Neural cell (in vitro differentiated cells): Measurements from ENCODE around the gene MTCL1. TPM values are rescaled to one million over a fixed set of nuclear protein-coding genes. Genes with fewer than 3 reads are reported as not detected.

ENCODE experiments used
- H2AFZ ChIP-seq: fragments of 200-600, 300-800 bp; sonication (generic), shearing (Covaris generic); 2 replicates; pipeline ENCODE4 v1.6.0; 2014; ENCODE audit warnings: low read depth, mild to moderate bottlenecking, antibody characterized with exemption, low read length, moderate library complexity
- H3F3A ChIP-seq: fragments of 200-600 bp; shearing (Covaris generic); 2 replicates; pipeline ENCODE4 v1.6.1; 2016; ENCODE audit warnings: mild to moderate bottlenecking, moderate library complexity, mixed read lengths, antibody characterized with exemption, low read length; ENCODE audit not compliant: insufficient read depth, poor library complexity, severe bottlenecking
- H3K27ac ChIP-seq: fragments of 200-600, 300-800 bp; sonication (generic), shearing (Covaris generic); 2 replicates; pipeline ENCODE4 v1.5.1; 2014; ENCODE audit warnings: mild to moderate bottlenecking, low read length, moderate library complexity
- H3K27me3 ChIP-seq: fragments of 300-800, 200-600 bp; sonication (generic), shearing (Covaris generic); 2 replicates; pipeline ENCODE4 v1.6.0; 2014; ENCODE audit warnings: mild to moderate bottlenecking, low read depth, low read length, moderate library complexity; ENCODE audit not compliant: insufficient read depth
- H3K36me3 ChIP-seq: fragments of 300-800, 200-600 bp; sonication (generic), shearing (Covaris generic); 2 replicates; pipeline ENCODE4 v1.5.1; 2014; ENCODE audit warnings: mild to moderate bottlenecking, antibody characterized with exemption, low read length, moderate library complexity; ENCODE audit not compliant: insufficient read depth
- H3K4me2 ChIP-seq: fragments of 300-800, 200-600 bp; sonication (generic), shearing (Covaris generic); 2 replicates; pipeline ENCODE4 v1.6.0; 2014; ENCODE audit warnings: mild to moderate bottlenecking, low read length
- H3K4me3 ChIP-seq: fragments of 300-800, 200-600 bp; sonication (generic), shearing (Covaris generic); 2 replicates; pipeline ENCODE4 v1.5.1; 2014; ENCODE audit warnings: mild to moderate bottlenecking, low read length, moderate library complexity
- H3K79me2 ChIP-seq: fragments of 200-600 bp; shearing (Covaris generic); replicated peaks from 2 replicates; pipeline ENCODE4 v1.6.0; 2014; ENCODE audit warnings: mild to moderate bottlenecking, low read length, moderate library complexity; ENCODE audit not compliant: insufficient read depth
- H3K9ac ChIP-seq: fragments of 300-800, 200-600 bp; sonication (generic), shearing (Covaris generic); 2 replicates; pipeline ENCODE4 v1.6.1; 2016; ENCODE audit warnings: mild to moderate bottlenecking, low read length, mixed read lengths
- H3K9me2 ChIP-seq: fragments of 200-600 bp; shearing (Covaris generic); 2 replicates; pipeline ENCODE4 v1.6.1; 2016; ENCODE audit warnings: mild to moderate bottlenecking, low read length, mixed read lengths; ENCODE audit not compliant: insufficient read depth
- H3K9me3 ChIP-seq: fragments of 200-600, 300-800 bp; sonication (generic), shearing (Covaris generic); 2 replicates; pipeline ENCODE4 v1.6.1; 2016; ENCODE audit warnings: mild to moderate bottlenecking, mixed run types, low read length, moderate library complexity, mixed read lengths
- H4K20me1 ChIP-seq: fragments of 200-600 bp; shearing (Covaris generic); 2 replicates; pipeline ENCODE4 v1.6.1; 2016; ENCODE audit warnings: mild to moderate bottlenecking, mixed run types; ENCODE audit not compliant: insufficient read depth
- EP300 ChIP-seq: fragments of 450-650 bp; conservative IDR thresholded peaks from 2 replicates; pipeline ENCODE4 v1.6.1; 2014; ENCODE audit warnings: antibody characterized with exemption, mild to moderate bottlenecking, moderate library complexity; ENCODE audit not compliant: poor library complexity, severe bottlenecking
- EZH2 ChIP-seq: fragments of 200-600, 300-800 bp; shearing (Covaris generic), sonication (generic); IDR thresholded peaks from 2 replicates; pipeline ENCODE4 v1.6.1; 2014; ENCODE audit warnings: antibody characterized with exemption, low read length, borderline replicate concordance, mild to moderate bottlenecking; ENCODE audit not compliant: insufficient read depth, poor library complexity, severe bottlenecking
- MXI1 ChIP-seq: fragments of 450-650 bp; conservative IDR thresholded peaks from 2 replicates; pipeline ENCODE4 v1.6.1; 2014; ENCODE audit warnings: antibody characterized with exemption, mild to moderate bottlenecking; ENCODE audit not compliant: poor library complexity, severe bottlenecking
- POLR2AphosphoS5 ChIP-seq: IDR thresholded peaks from 2 replicates; pipeline ENCODE4 v1.6.1; 2012
- RAD21 ChIP-seq: fragments of 450-650 bp; conservative IDR thresholded peaks from 2 replicates; pipeline ENCODE4 v1.6.1; 2014; ENCODE audit warnings: antibody characterized with exemption, mild to moderate bottlenecking, moderate library complexity
- SMC3 ChIP-seq: fragments of 450-650 bp; conservative IDR thresholded peaks from 2 replicates; pipeline ENCODE4 v1.6.1; 2014; ENCODE audit warnings: antibody characterized with exemption, mild to moderate bottlenecking, moderate library complexity; ENCODE audit not compliant: poor library complexity
- TAF1 ChIP-seq: IDR thresholded peaks from 2 replicates; pipeline ENCODE4 v1.6.1; 2012; ENCODE audit warnings: low read depth
- polyA plus RNA-seq: library from polyadenylated mRNA; depleted of rRNA; stranded (reverse); fragments of >200 nt; gene quantifications from 2 replicates; pipeline ENCODE4 v1.2.3, GENCODE V29; 2014
- TF ChIP-seq, protein P1 (sequence below): fragments of 450-650 bp; IDR thresholded peaks from 2 replicates; pipeline ENCODE4 v1.5.1; 2014; ENCODE audit warnings: antibody characterized with exemption, mild to moderate bottlenecking, moderate library complexity; ENCODE audit not compliant: poor library complexity, severe bottlenecking
- TF ChIP-seq, protein P2 (sequence below): IDR thresholded peaks from 2 replicates; pipeline ENCODE4 v1.6.1; 2012; ENCODE audit warnings: borderline replicate concordance

Gene MTCL1
- polyA plus RNA-seq, 1 donor from 2014 or later = 20.8 TPM

GRCh38 chr18:8741532-8741931, 36.2 kb downstream of the MTCL1 start:
- Histone ChIP-seq H3K9me2 (no peaks in the 10 kb centered on the region), H3K4me3 (no peak overlapping the region), H3K27ac (no peak overlapping the region), H3K27me3 (no peaks in the 10 kb centered on the region), H3K79me2 (no peaks in the 10 kb centered on the region), H3K9me3 (no peaks in the 10 kb centered on the region), H2AFZ (no peak overlapping the region), H3K9ac (no peak overlapping the region), H3F3A (no peaks in the 10 kb centered on the region), H3K4me2 (no peak overlapping the region), H4K20me1 (no peaks in the 10 kb centered on the region), H3K36me3 (no peaks in the 10 kb centered on the region)
- TF ChIP-seq, protein P1, sequence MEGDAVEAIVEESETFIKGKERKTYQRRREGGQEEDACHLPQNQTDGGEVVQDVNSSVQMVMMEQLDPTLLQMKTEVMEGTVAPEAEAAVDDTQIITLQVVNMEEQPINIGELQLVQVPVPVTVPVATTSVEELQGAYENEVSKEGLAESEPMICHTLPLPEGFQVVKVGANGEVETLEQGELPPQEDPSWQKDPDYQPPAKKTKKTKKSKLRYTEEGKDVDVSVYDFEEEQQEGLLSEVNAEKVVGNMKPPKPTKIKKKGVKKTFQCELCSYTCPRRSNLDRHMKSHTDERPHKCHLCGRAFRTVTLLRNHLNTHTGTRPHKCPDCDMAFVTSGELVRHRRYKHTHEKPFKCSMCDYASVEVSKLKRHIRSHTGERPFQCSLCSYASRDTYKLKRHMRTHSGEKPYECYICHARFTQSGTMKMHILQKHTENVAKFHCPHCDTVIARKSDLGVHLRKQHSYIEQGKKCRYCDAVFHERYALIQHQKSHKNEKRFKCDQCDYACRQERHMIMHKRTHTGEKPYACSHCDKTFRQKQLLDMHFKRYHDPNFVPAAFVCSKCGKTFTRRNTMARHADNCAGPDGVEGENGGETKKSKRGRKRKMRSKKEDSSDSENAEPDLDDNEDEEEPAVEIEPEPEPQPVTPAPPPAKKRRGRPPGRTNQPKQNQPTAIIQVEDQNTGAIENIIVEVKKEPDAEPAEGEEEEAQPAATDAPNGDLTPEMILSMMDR = no peak
- TF ChIP-seq SMC3 = no peak
- TF ChIP-seq EZH2 = no peak
- no peak for TF ChIP-seq TAF1
- TF ChIP-seq, protein P2, sequence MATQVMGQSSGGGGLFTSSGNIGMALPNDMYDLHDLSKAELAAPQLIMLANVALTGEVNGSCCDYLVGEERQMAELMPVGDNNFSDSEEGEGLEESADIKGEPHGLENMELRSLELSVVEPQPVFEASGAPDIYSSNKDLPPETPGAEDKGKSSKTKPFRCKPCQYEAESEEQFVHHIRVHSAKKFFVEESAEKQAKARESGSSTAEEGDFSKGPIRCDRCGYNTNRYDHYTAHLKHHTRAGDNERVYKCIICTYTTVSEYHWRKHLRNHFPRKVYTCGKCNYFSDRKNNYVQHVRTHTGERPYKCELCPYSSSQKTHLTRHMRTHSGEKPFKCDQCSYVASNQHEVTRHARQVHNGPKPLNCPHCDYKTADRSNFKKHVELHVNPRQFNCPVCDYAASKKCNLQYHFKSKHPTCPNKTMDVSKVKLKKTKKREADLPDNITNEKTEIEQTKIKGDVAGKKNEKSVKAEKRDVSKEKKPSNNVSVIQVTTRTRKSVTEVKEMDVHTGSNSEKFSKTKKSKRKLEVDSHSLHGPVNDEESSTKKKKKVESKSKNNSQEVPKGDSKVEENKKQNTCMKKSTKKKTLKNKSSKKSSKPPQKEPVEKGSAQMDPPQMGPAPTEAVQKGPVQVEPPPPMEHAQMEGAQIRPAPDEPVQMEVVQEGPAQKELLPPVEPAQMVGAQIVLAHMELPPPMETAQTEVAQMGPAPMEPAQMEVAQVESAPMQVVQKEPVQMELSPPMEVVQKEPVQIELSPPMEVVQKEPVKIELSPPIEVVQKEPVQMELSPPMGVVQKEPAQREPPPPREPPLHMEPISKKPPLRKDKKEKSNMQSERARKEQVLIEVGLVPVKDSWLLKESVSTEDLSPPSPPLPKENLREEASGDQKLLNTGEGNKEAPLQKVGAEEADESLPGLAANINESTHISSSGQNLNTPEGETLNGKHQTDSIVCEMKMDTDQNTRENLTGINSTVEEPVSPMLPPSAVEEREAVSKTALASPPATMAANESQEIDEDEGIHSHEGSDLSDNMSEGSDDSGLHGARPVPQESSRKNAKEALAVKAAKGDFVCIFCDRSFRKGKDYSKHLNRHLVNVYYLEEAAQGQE = no peak
- no peak for TF ChIP-seq POLR2AphosphoS5
- no peak for TF ChIP-seq EP300
- no peak for TF ChIP-seq RAD21
- no peak for TF ChIP-seq MXI1

DNA sequence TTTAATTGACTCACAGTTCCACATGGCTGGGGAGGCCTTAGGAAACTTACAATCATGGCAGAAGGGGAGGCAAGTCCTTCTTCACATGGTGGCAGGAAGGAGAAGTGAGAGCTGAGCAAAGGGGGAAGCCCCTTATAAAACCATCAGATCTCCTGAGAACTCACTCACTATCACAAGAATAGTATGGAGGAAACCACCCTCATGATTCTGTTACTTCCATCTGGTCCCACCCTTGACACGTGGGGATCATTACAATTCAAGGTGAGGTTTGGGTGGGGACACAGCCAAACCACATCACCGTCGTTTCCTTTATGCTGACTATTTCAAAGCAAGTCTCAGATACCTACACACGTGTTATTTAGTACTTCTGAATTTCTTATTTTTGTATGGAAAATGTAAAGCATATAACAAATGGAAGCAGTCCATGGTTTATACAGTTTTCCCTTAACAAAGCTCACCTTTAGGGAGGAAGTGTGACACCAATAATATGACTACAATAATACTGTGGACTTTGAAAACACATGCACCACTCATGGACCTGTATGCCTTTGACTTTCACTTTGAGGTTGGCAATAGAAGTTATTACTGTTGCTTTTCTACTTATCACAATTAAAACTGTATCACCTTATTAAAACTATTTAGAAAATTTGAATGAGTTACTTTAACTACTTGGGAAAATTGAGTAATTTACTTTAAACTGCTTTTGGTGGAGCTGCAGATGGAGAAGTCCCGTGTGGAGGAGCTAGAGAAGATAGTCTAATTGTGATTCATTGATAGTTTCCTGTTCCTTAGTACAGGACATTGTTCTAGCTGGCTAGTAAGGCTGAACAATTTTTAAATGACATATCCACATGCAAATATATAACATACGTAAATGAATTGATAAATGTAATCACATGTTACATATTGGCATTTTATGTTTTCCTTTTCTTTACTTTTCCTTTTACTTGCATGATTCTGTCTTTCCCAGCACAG, 37.3 kb downstream of the MTCL1 start:
- Histone ChIP-seq H3K9ac (no peak overlapping the region), H3K79me2 (no peaks in the 10 kb centered on the region), H3K27ac (no peak overlapping the region), H3F3A (no peaks in the 10 kb centered on the region), H4K20me1 (no peaks in the 10 kb centered on the region), H2AFZ (no peak overlapping the region), H3K9me2 (no peaks in the 10 kb centered on the region), H3K36me3 (no peaks in the 10 kb centered on the region), H3K4me2 (no peak overlapping the region), H3K9me3 (no peaks in the 10 kb centered on the region), H3K4me3 (no peak overlapping the region), H3K27me3 (no peaks in the 10 kb centered on the region)
- TF ChIP-seq, protein P1 = no peak
- TF ChIP-seq POLR2AphosphoS5 = no peak
- TF ChIP-seq EZH2 = no peak
- TF ChIP-seq, protein P2 = no peak
- TF ChIP-seq SMC3 = no peak
- TF ChIP-seq TAF1 = no peak
- TF ChIP-seq MXI1 = no peak
- no peak for TF ChIP-seq EP300
- TF ChIP-seq RAD21 = no peak
